Stimulated activated CD8-positive, alpha-beta memory T cell treated with anti-CD3 and anti-CD28 coated beads, Interleukin-4, amount 100 ng/mL, for 48 hours (primary cell): ENCODE measurements around the gene INSL4.

ENCODE experiments used
- DNase-seq: peaks from one replicate; pipeline ENCODE4 v3.0.0-alpha.2; 2020

INSL4 gene

DNA sequence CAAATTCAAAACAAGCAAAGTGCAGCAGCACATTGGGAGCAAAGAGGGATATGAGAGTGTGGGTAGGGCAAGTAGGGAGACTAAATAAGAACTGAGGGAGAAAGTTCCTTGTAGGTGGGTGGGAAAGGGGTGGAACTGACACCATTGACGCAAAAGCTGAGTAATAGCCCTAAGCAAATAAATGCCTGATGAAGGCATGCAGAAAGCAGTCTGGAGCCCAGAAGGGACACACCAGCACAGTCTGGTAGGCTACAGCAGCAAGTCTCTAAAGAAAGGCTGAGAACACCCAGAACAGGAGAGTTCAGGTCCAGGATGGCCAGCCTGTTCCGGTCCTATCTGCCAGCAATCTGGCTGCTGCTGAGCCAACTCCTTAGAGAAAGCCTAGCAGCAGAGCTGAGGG, at the start of gene INSL4:
INSL4 (plus strand) TSS at position 208 of the 400 bp plus-strand sequence; CDS start at position 313, 105 bp downstream.
- DNase-seq, result no peak

DNA sequence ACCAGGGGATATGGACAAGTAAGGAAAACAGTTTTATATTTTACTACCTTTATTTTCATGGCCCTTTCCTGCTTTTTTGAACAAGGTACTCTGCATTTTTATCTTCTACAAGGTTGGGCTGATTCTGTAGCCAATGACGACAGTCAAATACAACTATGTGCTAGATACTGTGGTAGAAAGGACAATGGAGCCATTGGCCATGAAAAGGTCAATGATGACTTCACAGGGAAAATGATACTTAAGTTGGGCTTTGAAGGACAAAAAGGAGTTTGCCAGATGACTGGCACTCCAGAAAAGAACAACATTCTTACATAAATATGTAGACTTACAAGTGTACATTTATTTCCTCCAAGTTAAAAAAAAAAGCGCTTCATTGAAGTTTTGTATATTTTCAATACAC, 46.4 kb upstream of the INSL4 start:
- no peak for DNase-seq

DNA sequence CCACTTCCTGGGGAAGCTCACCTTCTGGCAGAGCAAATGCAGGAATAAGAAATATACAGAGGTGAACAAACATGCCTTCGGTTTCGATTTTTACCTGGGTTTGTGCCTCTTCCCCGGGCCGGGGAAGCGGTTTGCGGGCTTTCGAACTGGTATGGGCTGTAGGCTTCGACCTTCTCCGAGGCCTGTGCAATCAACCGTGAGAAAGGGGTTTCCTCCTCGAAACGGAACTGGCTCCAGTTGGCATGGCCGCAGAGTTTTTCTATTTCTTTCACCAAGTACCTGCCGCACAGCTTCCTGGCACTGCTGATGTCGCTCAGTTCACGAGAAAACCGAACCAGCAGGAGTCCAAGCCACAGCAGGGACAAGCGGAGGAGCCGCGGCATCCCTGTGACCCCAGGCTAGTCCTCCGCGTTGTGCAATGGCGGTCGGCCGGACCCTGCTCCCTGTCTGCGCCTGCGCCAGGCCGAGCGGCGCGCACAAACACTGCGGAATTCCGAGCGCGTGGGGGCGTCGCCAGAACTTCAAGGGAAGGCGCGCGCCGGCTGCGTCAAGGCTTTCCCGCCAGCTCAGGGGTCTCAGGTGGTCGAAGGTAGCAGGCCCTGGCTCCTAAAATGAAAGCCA, 45.9 kb upstream of the INSL4 start, which contains the start of gene INSL6:
INSL6 (minus strand) TSS at position 420 of the 621 bp plus-strand sequence; CDS start at position 383, 37 bp downstream.
- DNase-seq, result no peak

DNA sequence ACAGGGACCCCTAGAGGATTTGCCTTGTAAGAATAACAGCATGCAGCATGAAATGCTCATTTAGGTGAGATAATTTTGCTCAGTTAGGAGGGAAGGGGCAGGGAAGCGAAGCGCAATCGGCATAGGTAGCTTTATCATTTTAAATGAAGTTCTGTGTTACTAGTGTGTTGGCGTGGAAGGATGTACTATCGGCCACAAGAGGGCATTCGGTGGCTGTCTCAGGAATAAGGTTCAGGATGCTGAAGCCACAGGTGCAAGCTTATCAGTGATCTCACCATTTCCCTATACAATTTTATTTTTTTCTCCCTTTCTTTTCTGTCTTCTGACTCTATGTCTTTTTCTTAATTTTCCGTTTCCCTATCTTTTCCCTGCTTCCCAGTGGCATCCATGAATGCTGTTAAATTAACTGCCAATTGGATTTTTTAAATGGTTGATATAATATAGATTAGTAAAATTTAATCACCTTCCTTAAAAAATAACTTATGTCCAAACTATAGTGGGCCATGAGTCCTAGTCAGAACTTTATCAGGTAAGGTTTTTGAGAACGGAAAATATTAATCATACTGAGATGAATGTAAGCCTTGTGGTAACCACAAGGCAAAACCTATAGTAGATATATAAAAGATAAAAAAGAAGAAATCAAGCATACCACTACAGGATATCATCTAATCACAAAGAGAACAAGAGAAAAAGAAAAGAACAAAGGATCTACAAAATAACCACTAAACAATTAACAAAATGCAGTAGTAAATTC, 44.6 kb upstream of the INSL4 start:
- DNase-seq, result peak; percentile 53

DNA sequence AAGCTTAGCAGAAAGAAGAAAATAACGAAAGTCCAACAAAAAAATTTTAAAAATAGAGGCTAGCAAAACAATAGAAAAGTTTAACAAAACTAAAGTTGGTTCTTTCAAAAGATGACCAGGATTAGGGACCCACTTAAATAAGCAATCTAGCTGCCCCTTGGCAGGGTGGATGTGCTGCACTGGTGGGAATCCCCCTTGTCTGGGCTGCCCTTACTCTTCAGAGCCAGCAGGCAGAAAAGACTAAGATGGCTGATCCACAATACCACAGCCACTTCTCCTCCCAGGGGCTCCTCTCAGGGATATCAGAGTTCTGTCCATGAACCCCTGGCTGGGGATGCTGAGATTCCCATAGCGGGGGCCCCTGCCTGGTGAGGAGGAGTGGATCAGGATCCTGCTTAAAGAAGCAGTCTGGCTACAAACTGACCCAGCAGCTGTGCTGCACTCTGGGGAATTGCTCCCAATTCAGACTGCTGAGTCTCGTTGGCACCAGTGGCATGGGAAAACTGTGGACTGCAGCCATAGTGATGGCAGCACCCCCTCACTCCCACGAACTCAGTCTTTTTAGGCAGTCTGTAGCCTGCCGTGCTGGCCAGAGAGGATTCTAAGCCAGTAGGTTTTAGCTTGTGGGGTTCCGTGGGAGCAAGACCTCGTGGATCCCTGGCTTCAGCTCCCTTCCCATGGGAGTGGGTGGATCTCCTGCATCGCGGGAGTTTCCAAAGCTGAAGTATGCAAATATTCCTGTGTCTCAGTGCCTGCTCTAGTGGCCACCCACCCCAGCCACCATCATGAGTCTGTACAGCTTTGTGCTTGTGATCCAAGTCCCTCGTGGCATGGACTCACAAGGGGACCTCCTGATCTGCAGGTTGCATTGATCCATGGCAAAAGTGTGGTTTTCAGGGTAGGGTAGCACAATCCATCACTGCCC, 42.9 kb upstream of the INSL4 start:
- DNase-seq, result no peak

DNA sequence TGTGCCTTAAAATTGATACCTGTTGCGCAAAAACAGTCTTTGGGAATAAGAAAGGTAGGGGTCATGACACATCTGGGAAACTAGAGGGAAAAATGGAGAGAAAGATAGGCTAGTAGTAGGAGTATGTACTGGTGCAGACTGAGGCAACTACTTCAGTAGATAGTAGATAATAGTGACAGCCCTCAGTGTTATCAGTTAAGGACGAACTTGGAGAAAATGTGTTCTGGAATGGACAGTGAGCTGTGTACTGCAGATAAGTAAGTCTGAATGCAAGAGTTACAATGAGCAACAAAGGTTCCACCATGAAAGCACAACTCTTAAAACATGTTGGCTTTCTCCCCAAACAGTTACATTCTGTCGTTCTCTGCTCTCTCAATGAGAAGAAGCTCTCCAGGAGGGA, 39.2 kb upstream of the INSL4 start:
- DNase-seq, result no peak

DNA sequence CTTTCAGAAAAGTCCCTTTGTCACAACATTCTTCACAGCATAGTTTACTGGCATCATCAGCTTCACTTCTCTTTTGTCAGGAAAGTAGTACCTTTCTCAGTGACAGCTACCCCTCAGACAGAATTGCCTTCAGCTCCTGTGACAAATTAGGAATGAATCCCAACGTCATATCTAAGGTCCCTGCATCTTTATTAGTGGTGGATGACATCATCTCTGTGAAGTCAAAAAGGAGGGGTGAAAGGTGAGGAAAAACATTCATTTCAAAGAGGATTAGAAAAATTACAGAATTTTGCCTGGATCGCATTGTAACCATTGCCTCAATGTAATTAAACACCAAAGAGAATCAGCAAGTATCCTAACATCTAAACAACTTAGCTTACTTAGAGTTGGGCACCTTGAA, 37.9 kb upstream of the INSL4 start:
- no peak for DNase-seq

DNA sequence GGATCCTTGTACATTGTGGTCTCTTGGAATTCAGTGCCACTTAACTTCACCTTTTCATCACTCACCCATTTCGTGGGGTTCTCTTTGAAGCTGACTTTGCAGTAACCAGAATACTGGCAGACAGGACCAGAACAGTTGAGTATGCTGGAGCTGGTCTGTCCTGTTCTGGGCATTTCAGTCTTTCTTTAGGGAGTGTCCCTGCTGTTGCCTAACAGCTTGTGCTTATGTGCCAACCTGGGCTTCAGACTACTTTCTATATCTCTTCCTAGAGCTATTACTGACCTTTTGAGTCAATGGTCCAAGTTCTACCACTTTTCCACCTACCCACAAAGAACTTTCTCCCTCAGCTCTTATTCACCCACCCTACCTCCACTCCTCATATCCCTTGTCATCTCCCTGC, 35.8 kb upstream of the INSL4 start:
- DNase-seq, result no peak

DNA sequence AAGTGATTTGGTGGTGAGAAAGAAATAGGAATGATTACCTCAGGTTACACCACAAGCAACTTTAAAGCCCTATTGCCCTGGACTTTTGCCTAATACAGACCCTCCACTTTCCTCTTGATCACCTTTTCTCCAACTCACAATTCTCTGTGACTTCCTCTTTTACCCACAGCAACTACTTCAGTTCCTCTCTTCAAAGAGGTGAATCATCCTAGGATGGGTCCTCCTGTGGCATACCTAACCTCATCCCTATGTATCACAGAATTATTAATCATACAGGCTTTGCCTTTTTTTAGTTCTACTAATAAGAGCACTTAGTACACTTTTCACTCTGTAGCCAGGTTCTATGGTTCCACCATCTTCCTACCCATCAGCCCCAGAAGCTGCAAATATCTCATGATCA, 26.1 kb upstream of the INSL4 start:
- no peak for DNase-seq

DNA sequence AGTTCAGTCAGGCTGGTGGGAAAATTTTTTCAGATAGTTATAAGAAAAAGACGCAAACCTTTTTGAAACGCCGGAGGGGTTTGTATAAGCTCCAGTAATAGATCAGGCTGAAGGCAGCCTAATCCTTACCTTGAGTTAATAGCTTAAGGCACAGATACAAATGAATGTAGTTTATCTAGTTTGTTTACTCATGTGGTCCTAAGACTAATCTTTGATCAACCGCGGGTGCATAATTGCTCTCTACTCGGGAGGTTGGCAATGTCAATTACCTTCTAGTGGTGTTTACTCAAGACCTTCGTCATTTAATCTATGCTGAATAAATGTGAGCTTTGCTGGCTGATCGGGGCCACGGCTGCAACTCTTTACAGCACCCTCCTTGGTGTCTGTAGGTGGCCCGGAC, 665 bp upstream of the INSL4 start:
- no peak for DNase-seq

DNA sequence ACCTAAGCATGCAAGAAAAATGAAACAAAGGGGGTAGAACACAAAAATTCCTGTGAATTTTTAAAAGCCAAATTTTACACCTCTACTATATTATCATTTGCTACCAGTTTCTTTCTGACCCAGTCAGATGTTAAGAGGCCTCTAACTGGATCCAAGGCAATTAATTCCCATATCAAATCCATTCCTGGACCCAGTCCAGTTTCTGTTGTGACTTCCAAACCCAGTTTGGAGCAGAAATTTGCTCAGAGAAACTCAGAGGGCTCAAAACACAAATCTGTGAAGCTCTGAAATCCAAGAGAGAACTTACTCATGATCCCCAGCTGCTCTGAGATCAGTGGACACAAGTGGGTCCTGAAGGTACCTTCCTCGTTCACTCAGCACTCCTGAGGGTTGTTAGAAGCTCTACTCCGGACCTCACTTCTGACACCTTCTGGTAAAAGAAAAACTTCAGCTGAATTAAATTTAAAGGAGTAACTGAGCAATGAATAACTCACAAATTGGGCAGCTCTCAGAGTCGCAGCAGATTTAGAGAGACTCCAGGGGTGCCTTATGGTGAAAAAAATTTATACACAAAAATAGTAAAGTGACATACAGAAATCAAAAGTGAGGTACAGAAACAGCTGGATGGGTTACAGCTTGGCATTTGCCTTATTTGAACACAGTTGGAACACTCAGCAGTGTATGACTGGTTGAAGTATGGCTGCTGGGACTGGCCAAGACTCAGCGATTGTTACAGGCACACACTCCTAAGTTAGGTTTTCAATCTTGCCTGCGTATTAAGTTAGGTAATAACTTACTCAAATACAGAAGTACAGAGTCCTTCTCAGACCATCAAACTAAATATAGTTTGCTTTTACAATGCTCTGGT, 32.4 kb downstream of the INSL4 start:
- no peak for DNase-seq

DNA sequence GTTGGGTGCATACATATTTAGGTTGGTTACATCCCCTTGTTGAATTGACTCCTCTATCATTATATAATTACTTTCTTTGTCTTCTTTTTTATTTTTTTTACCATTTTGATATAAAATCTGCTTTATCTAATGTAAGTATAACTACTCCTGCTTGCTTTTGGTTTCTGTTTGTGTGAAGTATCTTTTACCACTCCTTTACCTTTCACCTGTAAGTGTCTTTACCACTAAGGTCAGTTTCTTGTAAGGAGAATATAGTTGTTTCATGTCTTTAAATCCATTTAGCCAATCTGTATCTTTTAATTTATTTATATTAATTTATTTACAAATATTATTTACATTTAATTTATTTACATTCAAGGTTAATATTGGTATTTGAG, 33.0 kb downstream of the INSL4 start:
- DNase-seq, result no peak

DNA sequence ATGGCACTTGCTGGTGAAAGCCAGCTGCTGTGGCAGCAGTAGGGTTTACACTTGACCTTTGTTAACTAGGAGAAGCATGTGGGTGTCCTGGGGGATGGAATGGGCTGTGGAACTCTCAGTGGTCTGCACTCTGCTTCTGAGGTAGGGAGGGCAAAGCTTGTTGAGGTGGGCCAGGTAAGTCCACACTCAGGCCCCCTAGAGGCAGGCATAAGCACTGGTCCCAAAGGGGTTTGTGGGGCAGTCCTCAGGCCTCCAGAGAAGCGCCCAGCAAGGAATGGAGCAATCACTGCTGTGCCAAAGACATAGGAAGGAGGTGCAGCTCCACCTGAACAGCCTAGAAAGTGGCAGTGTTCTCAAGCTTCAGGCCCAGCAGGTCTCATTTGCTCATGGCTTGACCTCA, 34.7 kb downstream of the INSL4 start:
- DNase-seq, result no peak

DNA sequence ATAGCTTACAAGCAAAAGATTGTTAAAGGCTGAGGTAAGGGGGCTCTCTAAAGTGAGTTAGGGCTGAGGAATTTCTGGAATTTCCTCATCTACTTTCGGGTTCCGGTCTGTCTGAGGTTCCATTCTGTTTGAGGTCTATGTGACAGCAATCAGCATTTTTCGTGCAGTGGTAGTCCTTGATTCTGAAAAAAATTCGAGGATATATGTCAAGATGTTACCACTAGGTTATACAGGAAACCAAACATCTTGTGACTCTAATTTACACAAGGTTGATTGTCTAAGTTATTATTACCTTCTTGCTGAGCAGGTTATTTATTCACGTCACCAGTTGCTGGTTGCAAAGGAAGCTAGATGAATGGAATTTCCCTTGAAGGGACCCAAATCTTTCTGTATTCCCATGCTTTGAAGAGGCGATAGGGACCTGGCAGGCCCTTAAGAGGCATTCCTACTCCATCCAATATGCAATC, 38.1 kb downstream of the INSL4 start:
- DNase-seq, result no peak

DNA sequence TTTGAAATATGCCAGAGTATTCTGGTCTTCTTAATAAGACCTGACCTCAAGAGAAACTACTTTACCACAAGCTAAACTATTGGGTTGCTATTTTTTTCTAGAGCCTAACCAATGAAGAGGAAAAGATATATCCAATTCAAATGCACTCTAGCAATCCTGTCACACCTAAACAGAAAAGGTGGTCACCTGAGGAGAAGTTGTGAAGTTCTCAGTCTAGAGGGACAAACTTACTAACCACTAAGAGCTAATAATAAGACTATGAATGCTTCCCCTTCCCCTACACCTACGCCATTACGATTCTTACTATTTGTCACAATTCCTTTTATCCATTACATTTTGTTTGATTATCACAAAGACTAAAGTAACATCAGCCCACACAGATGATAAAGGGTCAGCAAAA, 43.6 kb downstream of the INSL4 start:
- no peak for DNase-seq

DNA sequence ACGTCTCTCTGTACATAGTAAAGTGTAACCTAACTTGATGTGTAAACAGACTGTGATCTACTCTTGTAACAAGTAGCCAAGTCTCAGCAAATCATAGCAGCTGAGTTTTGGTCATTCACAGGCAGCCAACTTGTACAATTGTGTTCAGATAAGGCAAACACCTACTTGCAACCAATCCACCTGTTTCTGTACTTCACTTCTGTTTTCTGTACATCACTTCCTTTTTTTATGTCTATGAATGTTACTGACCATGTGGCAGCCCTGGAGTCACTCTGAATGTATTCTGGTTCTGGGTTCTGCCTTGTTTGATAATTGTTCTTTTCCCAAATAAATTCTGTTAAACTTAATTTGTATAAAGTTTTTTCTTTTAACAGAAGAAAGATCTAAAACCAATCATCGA, 47.3 kb downstream of the INSL4 start:
- DNase-seq, result no peak
